ENCODE results near the gene LZTS3.

- TF ChIP-seq GATA2 (IDR thresholded peaks at IDR 0.05; ENCODE audit: low read depth, low read length) (no peak), GATA3 (IDR thresholded peaks at IDR 0.05; ENCODE audit: low read depth, low read length) (no peak)
These were observed 10.7 kb upstream of the LZTS3 start for GRCh38 chr20:3183896-3184612.

Measured in SH-SY5Y (cell line).